NOMO-1 treated with DMSO at 0.1 percent for 48 hours (cell line): ENCODE measurements around the gene ACO2.
A peak's percentile ranks its signal among the peaks of the same experiment; 100 is the strongest.
"Not testable (repeated sequence)": the region's sequence is repeated elsewhere in the genome, so short reads cannot be mapped to it uniquely, and the experiment has no call there.

ENCODE experiments used
- DNase-seq: peaks from one replicate; lab custom pipeline; 2025; ENCODE audit not compliant: unreplicated experiment; lab: John Stamatoyannopoulos, UW

Gene ACO2

DNA sequence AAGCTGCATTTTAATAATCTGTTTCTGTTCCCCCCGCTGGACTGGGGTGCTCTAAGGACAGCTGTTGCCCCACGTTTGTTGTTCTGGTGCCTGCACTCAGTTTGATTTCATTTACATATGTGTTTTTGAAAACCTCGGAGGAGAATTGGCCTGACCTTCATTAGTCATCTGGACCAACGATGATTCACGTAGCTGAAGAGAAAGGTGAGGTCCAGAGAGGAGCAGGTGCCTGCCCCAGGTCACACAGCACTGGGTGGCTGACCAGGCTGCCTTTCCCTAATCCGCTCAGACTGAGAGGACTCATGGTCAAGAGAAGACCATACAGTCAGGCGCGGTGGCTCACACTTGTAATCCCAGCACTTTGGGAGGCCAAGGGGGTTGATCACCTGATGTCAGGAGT lies 95.6 kb downstream of the ACO2 start:
- DNase-seq, result no peak

DNA sequence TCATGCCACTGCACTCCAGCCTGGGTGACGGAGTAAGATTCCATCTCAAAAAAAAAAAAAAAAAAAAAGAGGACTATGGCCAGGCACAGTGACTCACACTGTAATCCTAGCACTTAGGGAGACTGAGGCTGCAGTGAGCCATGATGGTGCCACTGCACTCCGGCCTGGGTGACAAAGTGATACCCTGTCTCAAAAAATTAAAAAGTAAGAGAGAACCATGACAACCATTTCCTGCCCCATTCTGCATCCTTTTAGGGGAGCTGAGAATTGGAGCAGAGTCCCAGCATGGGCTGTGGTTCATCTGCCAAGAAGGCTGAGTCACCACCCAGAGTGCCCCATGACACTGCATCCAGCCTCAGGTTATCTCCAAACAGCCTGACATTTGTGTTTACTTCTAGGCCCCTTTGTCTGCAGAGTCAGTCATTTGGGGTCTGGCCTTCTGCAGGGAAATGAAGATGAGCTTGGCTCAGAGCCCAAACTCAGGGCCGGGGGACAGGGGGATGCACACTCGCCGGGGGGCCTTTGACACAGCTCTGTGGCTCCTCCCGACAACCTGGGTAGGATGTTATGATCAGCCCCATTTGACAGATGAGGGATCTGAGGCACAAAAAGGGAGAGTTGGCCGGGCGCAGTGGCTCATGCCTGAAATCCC lies 96.6 kb downstream of the ACO2 start:
- DNase-seq, result no peak

DNA sequence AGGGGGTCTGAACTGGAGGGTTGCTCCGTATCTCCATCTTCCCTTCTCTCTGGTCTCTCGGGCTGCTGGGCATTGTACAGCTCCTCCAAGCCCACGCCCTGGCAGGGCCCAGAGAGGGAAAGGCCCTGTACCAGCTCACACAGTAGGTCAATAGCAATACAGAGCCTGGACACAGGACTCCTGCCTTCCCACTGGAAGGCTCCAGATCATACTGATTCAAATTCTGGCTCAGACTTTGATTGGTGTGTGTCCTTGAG lies 98.5 kb downstream of the ACO2 start:
- no peak for DNase-seq

DNA sequence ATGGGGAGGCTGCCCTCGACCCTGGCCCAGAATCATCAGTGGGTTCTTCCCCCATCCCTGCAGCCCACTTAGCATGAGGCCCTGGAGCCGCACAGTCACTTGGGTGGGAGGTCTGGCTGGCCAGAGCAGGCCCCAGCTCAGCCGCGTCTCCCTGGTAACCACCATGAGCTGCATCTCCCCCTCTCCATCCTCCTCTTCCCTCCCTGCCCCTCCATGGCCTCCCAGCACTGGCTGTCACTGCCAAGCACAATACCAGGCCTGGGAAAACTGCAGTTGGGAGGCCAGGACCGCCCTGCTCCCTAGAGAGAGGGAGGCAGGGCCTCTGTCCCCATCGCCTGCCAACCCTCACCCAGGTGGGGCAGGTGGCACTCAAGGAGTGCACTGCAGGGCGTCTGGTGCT lies 99.9 kb downstream of the ACO2 start:
- no peak for DNase-seq

DNA sequence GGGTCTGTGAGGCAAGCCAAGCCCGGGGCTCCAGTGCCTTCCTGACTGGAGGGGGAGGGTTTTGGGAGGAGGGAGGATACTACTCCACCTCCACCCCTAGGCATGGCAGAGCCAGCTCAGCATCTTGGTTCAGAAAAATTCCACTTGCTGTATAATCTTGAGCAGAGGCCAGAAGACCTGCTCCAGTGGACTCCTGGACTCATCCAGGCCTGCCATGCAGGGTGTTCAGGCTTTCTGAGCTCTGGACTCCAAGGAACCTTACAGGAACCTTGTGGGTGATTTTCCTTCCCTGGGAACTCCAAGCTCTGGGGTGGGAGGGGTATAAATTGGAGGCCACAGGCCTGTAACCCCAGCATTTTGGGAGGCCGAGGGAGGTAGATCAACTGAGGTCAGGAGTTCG lies 101.3 kb downstream of the ACO2 start:
- DNase-seq, result no peak

DNA sequence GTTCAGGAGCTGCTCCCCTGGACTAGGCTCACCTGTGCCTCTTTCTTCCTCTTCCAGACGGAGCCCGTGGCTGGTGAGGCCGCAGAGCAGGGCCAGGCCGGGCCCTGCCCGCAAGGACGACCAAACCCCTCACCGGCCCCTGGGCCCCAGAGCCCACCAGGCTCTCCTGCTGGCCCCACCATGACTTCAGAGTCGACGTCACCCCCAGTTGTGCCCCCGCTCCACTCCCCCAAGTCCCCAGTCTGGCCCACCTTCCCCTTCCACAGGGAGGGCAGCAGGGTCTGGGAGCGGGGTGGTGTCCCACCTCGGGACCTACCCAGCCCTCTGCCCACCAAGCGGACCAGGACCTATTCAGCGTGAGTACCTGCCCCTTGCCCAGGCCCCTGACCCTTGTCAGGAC lies 102.9 kb downstream of the ACO2 start:
- no peak for DNase-seq

DNA sequence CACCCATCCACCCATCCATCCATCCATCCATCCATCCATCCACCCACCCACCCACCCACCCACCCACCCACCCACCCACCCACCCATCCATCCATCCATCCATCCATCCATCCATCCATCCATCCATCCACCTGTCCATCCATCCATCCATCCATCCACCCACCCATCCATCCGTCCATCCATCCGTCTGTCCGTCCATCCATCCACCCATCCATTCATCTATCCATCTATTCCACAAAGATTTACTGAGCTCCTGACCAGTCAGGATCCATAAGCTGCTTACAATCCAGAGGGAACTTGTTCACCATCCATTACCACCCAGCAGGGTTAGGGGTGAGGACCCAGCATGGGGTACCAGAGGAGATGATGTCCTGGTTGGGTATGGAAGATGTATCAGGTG lies 103.4 kb downstream of the ACO2 start:
- not testable (repeated sequence) for DNase-seq

DNA sequence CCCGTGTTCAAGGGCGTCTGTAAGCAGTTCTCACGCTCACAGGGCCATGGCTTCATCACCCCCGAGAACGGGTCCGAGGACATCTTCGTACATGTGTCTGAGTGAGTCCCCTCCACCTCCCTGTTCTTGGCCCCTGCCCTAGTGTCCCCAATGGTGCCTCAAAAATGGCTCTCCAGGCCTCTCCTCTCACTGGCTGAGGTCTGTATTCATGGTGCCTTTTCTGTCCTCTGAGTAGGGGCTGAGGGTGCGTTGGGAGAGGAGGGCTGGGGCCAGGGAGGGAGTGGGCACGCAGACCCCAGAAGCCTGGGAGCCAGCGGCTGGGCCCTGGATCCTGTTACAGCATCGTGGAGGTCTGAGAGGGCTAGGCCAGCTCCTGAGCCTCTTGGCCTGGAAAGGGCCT lies 104.8 kb downstream of the ACO2 start:
- DNase-seq, result no peak

DNA sequence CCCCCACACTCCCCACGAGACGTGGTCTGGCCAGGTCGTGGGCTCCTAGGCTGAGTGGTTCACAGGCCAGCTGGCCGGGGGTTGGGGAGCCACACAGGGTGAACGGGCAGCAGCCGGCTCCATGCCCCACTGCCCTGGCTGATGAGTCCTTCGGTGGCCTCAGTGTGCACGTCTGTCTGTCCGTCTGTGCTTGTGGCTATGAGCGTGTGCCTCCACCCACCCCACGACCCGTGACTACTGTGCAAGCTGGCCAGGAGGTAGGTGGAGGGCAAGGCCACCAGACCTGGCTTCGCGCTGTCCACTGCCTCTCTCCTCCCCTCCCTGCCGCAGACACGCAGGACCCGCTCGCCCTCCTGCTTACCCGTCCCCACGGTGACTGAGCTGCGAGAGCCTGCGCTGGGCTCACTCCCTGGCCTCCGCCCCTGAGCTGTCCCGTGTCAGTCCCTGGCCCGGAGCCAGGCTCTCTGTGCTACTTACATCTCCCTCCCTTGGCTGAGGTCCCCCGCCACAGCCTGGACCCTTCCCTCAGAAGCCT lies 106.0 kb downstream of the ACO2 start:
- no peak for DNase-seq

DNA sequence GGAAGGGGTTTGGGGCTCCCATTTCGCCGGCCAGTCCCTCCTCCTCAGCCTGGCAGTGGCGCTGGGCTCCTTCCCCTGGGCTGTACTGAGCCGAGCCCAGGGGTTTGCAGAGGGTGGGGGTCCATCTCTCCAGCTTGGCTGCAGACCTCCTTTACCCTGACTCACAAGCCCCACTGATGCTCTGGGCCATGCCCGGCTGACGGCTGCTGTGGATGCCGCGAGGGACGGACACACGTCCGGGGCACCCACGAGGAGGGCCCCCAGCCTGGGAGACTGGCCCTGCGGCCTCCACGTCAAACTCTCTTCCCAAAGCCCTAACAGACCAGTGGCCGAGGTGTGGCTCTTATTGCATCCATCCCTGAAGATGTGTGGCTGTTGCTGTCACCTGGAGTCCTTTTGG lies 106.6 kb downstream of the ACO2 start:
- no peak for DNase-seq

DNA sequence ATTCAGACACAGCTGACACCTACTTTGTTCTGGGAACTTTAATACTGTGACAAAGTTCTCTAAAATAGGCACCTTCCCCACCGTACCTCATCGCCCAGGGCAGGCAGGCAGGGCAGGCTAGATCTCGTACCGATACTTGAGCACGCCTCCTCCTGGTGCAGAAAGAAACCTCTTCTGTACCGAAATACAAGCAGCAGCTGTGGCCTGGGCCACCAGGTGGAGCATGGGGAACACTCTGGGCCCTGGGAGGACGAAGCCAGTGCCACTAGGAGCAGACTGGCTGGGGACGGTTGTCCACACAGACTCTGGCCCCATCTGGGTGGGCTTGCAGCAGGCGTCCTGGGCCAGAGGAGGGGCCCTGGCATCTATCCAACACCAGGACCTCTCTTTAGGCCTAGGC lies 108.0 kb downstream of the ACO2 start:
- DNase-seq, result peak; percentile 34

DNA sequence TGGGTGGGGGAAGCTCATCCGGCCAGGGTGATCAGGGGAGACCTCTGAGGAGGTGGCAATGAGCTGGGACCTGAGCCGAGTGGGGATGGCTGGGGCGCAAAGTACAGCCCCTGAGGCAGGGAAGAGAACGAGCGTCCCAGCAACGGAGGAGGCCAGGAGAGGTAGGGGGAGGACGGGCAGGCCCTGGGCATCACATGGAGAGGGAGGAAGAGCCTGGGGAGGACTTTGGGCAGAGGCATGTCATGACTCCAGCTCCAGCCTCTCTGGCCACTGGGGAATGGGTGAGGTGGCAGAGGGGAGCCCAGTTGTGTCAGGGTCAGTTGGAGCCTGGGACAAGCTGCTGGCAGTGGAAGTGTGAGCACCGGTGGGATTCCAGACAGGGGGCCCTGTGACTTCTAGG lies 109.2 kb downstream of the ACO2 start:
- DNase-seq, result no peak
